GM23248 (cell line): ENCODE data around the gene GXYLT2. TPM values are rescaled to one million over a fixed set of nuclear protein-coding genes. Genes with fewer than 3 reads are reported as not detected.

ENCODE experiments used
- DNase-seq: peaks from one replicate; pipeline ENCODE4 v3.0.0-alpha.2; 2015
- H2AFZ ChIP-seq: fragments of 200-600 bp; sonication (generic); 2 replicates; pipeline ENCODE4 v1.6.1; 2016; ENCODE audit warnings: antibody characterized with exemption
- H3F3A ChIP-seq: fragments of 200-600 bp; sonication (generic); 2 replicates; pipeline ENCODE4 v1.6.1; 2016; ENCODE audit warnings: mild to moderate bottlenecking, antibody characterized with exemption, mixed run types; ENCODE audit not compliant: insufficient read depth
- H3K27ac ChIP-seq: fragments of 200-600 bp; sonication (generic); 2 replicates; pipeline ENCODE4 v1.5.1; 2016; ENCODE audit warnings: mild to moderate bottlenecking
- H3K27me3 ChIP-seq: fragments of 200-600 bp; sonication (generic); replicated peaks from 2 replicates; pipeline ENCODE4 v1.6.1; 2016; ENCODE audit warnings: mild to moderate bottlenecking; ENCODE audit not compliant: insufficient read depth
- H3K36me3 ChIP-seq: fragments of 200-600 bp; sonication (generic); 2 replicates; pipeline ENCODE4 v1.6.1; 2016; ENCODE audit warnings: low read depth, mild to moderate bottlenecking
- H3K4me1 ChIP-seq: fragments of 200-600 bp; sonication (generic); 2 replicates; pipeline ENCODE4 v1.6.1; 2016; ENCODE audit warnings: mild to moderate bottlenecking; ENCODE audit not compliant: insufficient read depth
- H3K4me2 ChIP-seq: fragments of 200-600 bp; sonication (generic); one replicate; pipeline ENCODE4 v1.6.1; 2016; ENCODE audit warnings: mild to moderate bottlenecking; ENCODE audit not compliant: unreplicated experiment
- H3K4me3 ChIP-seq: fragments of 200-600 bp; sonication (generic); 2 replicates; pipeline ENCODE4 v1.5.1; 2016; ENCODE audit warnings: mild to moderate bottlenecking
- H3K79me2 ChIP-seq: fragments of 200-600 bp; sonication (generic); 2 replicates; pipeline ENCODE4 v1.6.1; 2016; ENCODE audit warnings: mild to moderate bottlenecking; ENCODE audit not compliant: insufficient read depth
- H3K9ac ChIP-seq: fragments of 200-600 bp; sonication (generic); 2 replicates; pipeline ENCODE4 v1.6.1; 2016; ENCODE audit warnings: mild to moderate bottlenecking
- H3K9me2 ChIP-seq: fragments of 200-600 bp; sonication (generic); 2 replicates; pipeline ENCODE4 v1.6.1; 2016; ENCODE audit warnings: mixed run types, mild to moderate bottlenecking, moderate library complexity; ENCODE audit not compliant: insufficient read depth
- H3K9me3 ChIP-seq: fragments of 200-600 bp; sonication (generic); one replicate; pipeline ENCODE4 v1.6.1; 2017; ENCODE audit warnings: low read depth
- H4K20me1 ChIP-seq: fragments of 200-600 bp; sonication (generic); 2 replicates; pipeline ENCODE4 v1.6.0; 2016; ENCODE audit not compliant: insufficient read depth
- EZH2 ChIP-seq: fragments of 200-600 bp; sonication (generic); IDR thresholded peaks from 2 replicates; pipeline ENCODE4 v1.6.1; 2018; ENCODE audit warnings: antibody characterized with exemption, mild to moderate bottlenecking; ENCODE audit not compliant: insufficient read depth, poor library complexity, severe bottlenecking
- EZH2phosphoT487 ChIP-seq: fragments of 200-600 bp; sonication (generic); IDR thresholded peaks from 2 replicates; pipeline ENCODE4 v1.6.1; 2018; ENCODE audit warnings: antibody characterized with exemption, moderate library complexity, mild to moderate bottlenecking, low read depth; ENCODE audit not compliant: insufficient read depth
- WGBS, 2 experiments: methylation state at CpG; one replicate each; pipeline ENCODE4 v1.1.6; 2015 to 2017; ENCODE audit warnings: low lambda C conversion rate in 2 of 2, low coverage in 1 of 2; ENCODE audit errors: missing lambda C conversion rate in 2 of 2; 5-methylcytosine and 5-hydroxymethylcytosine counted together
- in situ Hi-C: fragments of 300-500 bp; cut with MboI; formaldehyde crosslinking; loops from 2 replicates; pipeline ENCODE4 v1.15.0; 2020
- polyA plus RNA-seq: library from polyadenylated mRNA; unstranded; fragments of >200 nt; fragmentation: Nextera tagmentation; extraction: Ambion mirVana; gene quantifications from 2 replicates; pipeline ENCODE4 v1.2.1, GENCODE V29; 2016
- total RNA-seq: library from RNA; depleted of rRNA; stranded (reverse); fragments of >200 nt; shearing (Covaris generic); gene quantifications from 2 replicates; pipeline ENCODE4 v1.2.3, GENCODE V29; 2014

The GXYLT2 gene
- total and polyA plus RNA-seq, 2 experiments from 2014 or later: 1.2 to 13.2 TPM

- Histone ChIP-seq H3K27me3 (no peaks in the 10 kb centered on the region), H3K4me1 (peaks cover 50% of the 10 kb centered on the region), H3K9me2 (no peaks in the 10 kb centered on the region), H3K4me2 (peak overlapping the region; percentile 64), H3K9ac (peak overlapping the region; percentile 76), H3K9me3 (no peaks in the 10 kb centered on the region), H3K27ac (peak overlapping the region; percentile 91), H2AFZ (peak overlapping the region; percentile 23; the same call in 1 of the 2 replicates), H3K79me2 (0 out of 2 replicates have a peak, but pooled peaks cover 5% of the 10 kb centered on the region), H3K4me3 (peak overlapping the region; percentile 29), H3F3A (peaks cover 45% of the 10 kb centered on the region), H4K20me1 (no peaks in the 10 kb centered on the region), H3K36me3 (no peaks in the 10 kb centered on the region)
- in situ Hi-C loops: no loop called here
- TF ChIP-seq EZH2: no peak
- TF ChIP-seq EZH2phosphoT487: no peak
- peak; percentile 93 for DNase-seq
- WGBS, 2 experiments: 0 to 4% methylated on average over 8 of the region's 8 CpGs
Measured at GRCh38 chr3:72891053-72891855, 3.4 kb downstream of the GXYLT2 start.

- Histone ChIP-seq H3K36me3 (no peaks in the 10 kb centered on the region), H3K4me3 (peak overlapping the region; percentile 29), H3K4me2 (peak overlapping the region; percentile 64), H3K27ac (peak overlapping the region; percentile 91), H4K20me1 (no peaks in the 10 kb centered on the region), H3K9me2 (no peaks in the 10 kb centered on the region), H3K4me1 (peaks cover 47% of the 10 kb centered on the region), H2AFZ (peak overlapping the region; percentile 12), H3F3A (peaks cover 45% of the 10 kb centered on the region), H3K27me3 (no peaks in the 10 kb centered on the region), H3K9ac (peak overlapping the region; percentile 76), H3K9me3 (no peaks in the 10 kb centered on the region), H3K79me2 (0 out of 2 replicates have a peak, but pooled peaks cover 5% of the 10 kb centered on the region)
- TF ChIP-seq EZH2: no peak
- no peak for TF ChIP-seq EZH2phosphoT487
- in situ Hi-C loops: no loop called here
- WGBS, 2 experiments: 1 to 6% methylated on average over 4 of the region's 4 CpGs
- DNase-seq: peak; percentile 96
Measured at GRCh38 chr3:72892081-72892775, 4.4 kb downstream of the GXYLT2 start.

- H3K9ac ChIP-seq: no peak overlapping the region
- peak overlapping the region; percentile 51 for H3K4me2 ChIP-seq
- H3K36me3 ChIP-seq: no peaks in the 10 kb centered on the region
- no peak for DNase-seq
- no peaks in the 10 kb centered on the region for H3K9me2 ChIP-seq
- H3K9me3 ChIP-seq: no peaks in the 10 kb centered on the region
- peaks cover 47% of the 10 kb centered on the region for H3K4me1 ChIP-seq
- H3K27me3 ChIP-seq: no peaks in the 10 kb centered on the region
- H3K4me3 ChIP-seq: 0 out of 2 replicates have a peak overlapping the region, but pooled peaks have one; percentile 9
- in situ Hi-C loops: no loop called here
- 59% methylated on average over 4 of the region's 4 CpGs for WGBS, 2 experiments
- peak overlapping the region; percentile 91 for H3K27ac ChIP-seq
- 0 out of 2 replicates have a peak, but pooled peaks cover 5% of the 10 kb centered on the region for H3K79me2 ChIP-seq
- H3F3A ChIP-seq: peaks cover 45% of the 10 kb centered on the region
- H4K20me1 ChIP-seq: no peaks in the 10 kb centered on the region
- peak overlapping the region; percentile 12 for H2AFZ ChIP-seq
- TF ChIP-seq EZH2 (no peak), EZH2phosphoT487 (no peak)
Measured at GRCh38 chr3:72892870-72893269, 5.0 kb downstream of the GXYLT2 start.

GRCh38 chr3:72894976-72895552 is 7.2 kb downstream of the GXYLT2 start:
- H3K27me3 ChIP-seq: no peaks in the 10 kb centered on the region
- no peak overlapping the region for H3K4me2 ChIP-seq
- H3K9me2 ChIP-seq: no peaks in the 10 kb centered on the region
- no peaks in the 10 kb centered on the region for H3K9me3 ChIP-seq
- no peak for TF ChIP-seq EZH2phosphoT487
- no peak for TF ChIP-seq EZH2
- peaks cover 42% of the 10 kb centered on the region for H3K4me1 ChIP-seq
- H2AFZ ChIP-seq: no peak overlapping the region
- H3K79me2 ChIP-seq: 0 out of 2 replicates have a peak, but pooled peaks cover 5% of the 10 kb centered on the region
- H3K9ac ChIP-seq: no peak overlapping the region
- no peaks in the 10 kb centered on the region for H4K20me1 ChIP-seq
- no peak overlapping the region for H3K4me3 ChIP-seq
- no peak for DNase-seq
- peaks cover 38% of the 10 kb centered on the region for H3F3A ChIP-seq
- 96% methylated on average over 4 to 5 of the region's 5 CpGs for WGBS, 2 experiments
- no peaks in the 10 kb centered on the region for H3K36me3 ChIP-seq
- in situ Hi-C loops: no loop called here
- no peak overlapping the region for H3K27ac ChIP-seq
